ENCODE results near the gene HERPUD1.

The HERPUD1 gene

DNA sequence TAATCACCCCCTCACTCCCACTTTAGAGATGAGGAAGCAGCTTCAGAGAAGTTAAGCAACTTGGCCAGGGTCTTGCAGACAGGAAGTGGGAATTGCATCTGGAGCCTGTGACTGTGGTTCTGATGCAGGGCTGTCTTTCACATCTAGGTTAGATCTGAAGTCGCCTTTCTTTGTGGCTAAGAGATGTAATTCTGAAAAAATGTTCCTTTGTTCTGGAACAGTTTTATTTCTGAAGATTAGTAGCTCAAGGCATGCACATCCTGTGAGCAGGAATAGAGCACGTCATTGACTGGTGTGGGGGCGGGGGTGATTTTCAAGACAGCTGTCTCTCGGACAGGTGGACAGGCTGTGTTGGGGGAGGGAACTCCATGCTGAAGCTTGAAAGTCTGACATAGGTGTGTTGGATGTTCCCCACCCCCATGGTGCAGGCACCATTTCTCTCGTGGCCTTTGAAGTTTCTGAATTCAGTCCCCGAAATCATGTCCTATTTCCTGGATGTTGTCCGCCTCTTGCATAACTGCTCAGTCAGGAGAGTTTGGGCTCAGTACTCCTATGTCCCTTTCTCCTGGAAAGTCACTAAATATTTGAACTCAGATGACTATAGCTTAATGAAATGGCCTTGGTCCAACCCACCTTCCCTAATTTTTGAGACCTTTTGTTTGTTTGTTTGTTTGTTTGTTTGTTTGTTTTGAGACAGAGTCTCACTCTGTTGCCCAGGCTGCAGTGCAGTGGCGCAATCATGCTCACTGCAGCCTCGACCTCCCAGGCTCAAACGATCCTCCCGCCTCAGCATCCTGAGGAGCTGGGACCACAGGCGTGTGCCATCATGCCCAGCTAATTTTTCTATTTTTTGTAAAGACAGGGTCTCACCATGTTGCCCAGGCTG lies 21.0 kb upstream of the HERPUD1 start:
- in situ Hi-C loops (cut with MboI; ENCODE audit: low sequenced_read_pairs) = no loop called here

DNA sequence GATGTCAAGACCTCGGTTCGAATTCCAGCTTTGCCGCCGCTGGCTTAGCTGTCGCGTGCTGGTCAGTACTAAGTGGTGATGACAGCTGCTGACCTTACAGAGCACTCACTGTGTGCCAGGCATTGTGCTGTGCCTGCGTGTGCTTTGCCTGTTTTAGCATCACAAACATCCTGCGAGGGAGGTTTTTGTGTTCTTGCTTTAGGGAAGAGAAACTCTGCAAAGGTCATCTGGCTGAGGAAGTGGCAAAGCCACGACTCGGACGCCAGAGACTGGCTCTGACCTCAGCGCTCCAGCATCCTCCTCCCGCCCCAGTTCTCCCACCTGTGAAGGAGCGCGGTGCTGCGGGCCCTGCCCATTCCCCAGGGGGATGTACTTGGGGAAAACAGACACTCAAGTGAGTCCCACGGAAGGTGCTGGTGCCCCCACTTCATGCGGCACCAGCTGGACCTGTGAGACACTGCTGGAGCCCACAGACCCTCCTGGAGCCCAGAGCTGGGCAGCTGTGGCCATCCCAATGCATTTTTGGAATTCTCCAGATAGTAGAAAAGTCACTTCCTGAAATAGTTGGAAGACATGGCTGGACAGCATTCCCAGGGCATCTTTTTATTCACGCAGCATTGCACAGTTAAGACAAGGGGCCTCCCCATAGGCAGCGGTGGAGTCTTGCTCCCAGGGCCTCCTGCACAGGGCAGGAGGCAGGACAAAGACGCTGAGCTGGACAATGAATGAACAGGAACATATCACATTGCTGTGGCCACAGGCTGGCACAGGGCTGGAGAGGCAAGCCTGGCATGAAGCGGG lies 20.0 kb upstream of the HERPUD1 start:
- in situ Hi-C loops (cut with MboI; ENCODE audit: low sequenced_read_pairs) = no loop called here

DNA sequence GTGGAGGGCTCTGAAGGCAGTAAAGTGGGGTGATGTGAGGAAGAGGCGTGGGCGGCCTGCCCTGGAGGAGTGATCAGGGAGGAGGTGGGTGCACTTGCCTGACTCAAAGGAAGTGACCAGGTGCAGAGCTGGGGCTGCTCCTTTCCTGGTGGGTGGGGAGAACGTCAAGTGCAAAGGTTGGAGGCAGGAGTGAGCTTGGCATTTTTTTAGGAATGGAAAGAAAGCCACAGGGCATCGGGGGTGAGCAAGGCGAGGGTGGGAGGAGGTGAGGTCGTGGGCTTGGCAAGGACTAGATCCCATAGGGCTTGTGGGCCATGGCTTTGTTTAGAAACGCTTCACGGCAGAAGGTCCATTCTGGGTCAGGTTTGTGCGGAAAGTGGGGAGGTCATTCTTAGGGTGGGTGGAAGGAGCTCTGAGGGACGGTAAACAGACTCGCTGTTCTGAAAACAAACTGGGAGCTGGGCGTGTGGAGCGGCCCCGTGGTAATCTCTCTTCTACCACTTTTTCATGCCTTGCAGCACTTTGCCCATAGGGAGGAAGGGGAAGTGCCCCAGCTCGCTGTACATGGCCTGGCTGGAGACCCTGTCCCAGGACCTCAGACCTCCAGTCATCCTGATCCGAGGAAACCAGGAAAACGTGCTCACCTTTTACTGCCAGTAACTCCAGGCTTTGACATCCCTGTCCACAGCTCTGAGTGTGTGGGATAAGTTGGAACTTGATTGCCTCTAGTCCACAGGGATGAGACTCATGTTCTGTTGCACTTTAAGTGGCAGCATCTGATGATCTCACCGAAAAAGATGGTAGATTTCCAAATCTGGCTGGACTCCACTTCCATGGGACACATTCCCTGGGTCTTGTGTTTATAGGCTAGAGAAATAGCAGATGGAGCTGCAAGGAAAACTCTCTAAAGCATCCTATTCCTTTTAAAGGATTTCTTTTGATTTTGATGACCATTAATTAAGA lies 18.9 kb upstream of the HERPUD1 start:
- in situ Hi-C loops (cut with MboI; ENCODE audit: low sequenced_read_pairs) = no loop called here

DNA sequence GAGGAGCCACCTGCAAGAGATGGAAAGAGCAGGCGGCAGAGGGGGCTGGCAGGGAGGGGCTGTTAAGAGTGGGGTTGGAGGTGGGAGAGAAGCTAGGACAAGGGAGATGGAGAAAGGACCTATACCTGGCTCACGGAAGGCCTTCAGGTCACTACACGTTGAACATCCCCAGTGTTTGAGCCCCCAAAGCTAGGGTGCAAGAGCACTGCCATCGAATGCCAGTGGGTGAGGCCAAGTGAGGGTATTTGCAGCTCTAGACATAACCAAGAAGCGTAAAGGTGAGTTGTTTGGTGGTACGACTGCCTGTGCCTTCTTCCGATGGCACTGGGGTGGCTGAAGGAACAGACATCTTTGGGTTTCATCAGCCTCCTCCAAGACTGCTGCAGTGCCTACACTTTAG lies 17.0 kb upstream of the HERPUD1 start:
- in situ Hi-C loops (cut with MboI; ENCODE audit: low sequenced_read_pairs) = no loop called here

DNA sequence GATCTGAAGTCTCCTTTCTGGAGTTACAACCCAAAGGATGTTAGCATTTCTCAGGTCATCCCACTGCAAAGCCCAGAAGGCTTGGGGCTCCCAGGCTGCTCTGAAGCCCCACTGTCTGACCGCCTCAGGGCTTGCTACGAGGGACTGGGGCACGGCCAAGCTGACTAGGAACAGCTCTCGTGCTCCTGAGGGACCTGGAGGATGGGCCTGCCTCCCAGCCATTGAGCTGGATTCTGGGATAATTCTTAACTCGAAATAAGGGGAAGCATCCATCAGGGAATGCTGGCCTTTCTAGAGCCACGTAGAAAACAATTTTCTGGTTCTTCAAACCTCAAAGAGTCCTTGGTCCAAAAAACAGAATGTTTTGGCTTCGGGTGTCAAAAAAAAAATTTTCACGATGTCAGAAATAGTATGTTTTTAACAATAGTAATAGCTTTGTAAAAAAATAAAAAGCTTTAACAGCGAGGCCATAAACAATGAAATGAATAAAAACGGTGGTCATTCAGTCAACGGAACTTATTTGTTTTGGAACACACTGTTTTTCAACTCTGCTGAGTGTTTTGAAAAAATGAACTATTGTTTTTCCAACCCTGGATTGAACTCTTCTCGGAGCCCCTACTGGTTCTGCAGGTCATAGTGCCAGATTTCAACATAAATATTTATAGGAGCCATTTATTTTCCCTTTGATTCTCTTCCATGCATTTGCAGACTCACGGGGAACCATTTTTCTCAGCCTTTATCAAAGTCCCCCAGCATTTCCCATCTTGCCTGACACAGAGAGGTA lies 16.4 kb upstream of the HERPUD1 start:
- in situ Hi-C loops (cut with MboI; ENCODE audit: low sequenced_read_pairs) = no loop called here

DNA sequence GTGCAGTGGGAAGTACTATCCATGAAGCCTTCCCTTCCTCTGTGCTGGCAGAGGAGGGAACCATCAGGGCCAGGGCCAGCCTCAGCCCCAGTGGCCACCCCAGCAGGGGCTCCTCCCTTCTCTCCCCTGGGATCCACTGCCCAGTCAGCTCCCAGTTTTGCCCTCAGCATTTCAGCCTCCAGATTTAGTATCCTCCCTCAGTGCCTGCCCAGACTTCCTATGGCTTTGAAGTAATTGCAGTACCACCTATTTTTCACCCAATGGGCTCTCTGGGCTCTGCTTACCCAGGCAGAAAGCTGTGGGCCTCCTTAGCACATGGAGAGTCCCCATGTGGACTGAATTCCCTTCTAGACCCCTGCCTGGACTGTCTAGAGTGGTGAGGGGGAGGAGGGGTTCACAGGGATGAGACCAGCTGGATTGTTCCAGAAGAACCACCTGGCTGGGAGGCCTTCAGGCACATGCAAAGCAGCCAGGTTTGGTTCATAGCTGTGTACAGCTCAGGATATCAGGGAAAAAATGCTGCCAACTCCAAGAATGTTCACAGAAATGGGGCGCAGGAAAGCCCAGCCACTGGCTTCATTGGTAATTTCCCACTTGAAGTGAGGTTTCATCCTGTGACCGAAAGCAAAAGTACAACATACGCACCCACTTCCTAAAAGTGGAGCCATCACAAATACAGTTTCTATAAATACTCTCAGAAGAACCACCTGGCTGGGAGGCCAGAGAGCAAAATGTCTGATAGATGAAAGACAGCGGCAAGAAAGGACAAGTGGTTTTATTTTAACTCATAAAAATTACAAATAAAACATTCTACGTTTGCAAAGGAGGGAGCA lies 15.2 kb upstream of the HERPUD1 start:
- in situ Hi-C loops (cut with MboI; ENCODE audit: low sequenced_read_pairs) = no loop called here

DNA sequence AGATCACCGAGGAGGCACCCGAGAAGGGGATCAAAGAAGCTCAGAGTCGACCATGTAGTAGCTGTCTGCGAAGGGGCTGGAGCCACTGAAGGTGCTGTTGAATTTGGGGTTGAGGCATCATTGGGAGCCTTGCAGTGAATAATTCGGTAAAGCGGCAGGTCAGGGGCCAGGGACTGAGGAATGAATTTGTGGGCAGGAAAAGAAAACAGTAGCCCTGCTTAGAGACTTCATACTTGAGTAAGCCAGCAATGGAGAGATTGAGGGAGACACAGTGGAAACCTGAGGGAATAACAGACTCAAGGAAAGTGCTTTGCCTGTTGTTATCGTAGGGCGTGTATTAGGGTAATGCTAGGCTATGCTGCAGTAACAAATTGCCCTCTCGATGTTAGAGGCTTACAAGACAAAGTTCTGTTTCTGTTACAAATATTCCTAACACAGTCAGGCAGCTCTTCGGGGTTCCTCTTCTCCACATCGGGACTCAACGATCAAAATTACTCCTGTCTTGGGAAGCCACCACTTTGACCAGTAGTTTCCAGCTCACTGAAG lies 13.4 kb upstream of the HERPUD1 start:
- in situ Hi-C loops (cut with MboI; ENCODE audit: low sequenced_read_pairs) = no loop called here

DNA sequence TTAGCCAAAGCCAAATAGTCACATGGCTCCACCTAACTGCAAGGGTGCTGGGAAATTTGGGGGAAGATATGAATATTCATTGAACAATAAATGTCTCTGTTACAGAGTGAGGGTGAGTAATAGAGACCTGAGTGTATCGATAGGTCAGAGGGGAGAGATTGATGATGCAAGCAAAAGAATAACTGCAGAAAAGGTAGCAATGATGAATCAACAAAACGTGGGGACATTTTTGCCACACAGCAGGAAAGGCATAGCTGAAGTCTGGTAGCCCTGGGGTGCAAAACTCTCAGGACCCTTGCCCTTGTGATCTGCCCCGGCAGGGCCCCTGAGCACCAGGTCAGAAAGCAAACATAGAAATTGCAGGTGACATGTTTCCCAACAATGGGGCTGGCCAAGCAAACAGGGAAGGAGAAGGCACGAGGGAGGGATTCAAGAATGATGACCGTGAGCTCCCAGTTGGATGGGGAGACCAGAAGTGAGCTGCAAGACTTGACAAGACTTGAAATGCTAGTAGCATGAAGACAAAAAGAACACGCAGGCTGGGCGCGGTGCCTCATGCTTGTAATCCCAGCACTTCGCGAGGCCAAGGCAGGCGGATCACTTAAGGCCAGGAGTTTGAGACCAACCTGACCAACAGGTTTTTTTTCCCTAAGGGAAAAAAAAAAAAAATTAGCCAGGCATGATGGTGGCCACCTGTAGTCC lies 12.7 kb upstream of the HERPUD1 start:
- in situ Hi-C loops (cut with MboI; ENCODE audit: low sequenced_read_pairs) = no loop called here

DNA sequence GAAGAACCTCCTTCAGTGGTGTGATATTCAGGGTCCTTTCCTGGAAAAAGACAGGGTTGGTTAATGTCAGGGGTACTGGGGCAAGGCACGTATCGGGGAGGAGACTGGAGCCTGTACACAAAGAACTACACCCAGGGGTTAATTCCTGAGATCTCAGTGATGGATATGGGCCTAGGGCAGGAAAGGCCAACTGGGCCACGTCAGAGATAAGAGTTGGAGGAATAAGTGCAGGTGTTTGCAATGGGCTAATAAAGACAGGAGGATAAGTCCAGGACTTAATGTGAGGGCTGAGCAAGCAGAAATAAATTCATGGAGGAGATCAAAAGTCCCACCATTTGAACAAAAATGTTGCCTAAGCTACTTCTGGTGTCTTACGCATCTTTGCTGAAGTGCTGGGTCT lies 10.4 kb upstream of the HERPUD1 start:
- in situ Hi-C loops (cut with MboI; ENCODE audit: low sequenced_read_pairs) = no loop called here

DNA sequence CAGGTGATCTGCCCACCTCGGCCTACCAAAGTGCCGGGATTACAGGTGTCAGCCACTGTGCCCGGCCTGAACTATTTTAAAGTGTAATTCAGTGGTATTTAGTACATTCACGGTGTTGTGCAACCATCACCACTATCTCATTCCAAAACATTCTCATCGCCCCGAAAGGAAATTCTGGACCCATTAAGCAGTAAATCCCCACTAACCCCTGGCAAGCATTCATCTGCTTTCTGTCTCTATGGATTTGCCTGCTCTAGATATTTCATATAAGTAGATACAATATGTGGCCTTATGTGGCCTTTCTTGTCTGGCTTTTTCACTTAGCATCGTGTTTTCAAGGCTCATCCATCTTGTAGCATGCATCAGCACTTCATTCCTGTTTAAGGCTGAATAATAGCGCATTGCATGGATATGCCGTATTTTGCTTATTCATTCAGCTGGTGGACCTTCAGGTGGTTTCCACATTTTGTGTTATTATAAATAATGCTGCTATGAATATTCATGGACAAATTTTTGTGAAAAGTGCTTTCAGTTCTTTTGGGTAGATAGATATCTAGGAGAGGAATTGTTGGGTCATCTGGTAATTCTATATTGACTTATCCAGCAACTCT lies 8.4 kb upstream of the HERPUD1 start:
- in situ Hi-C loops (cut with MboI; ENCODE audit: low sequenced_read_pairs) = no loop called here

DNA sequence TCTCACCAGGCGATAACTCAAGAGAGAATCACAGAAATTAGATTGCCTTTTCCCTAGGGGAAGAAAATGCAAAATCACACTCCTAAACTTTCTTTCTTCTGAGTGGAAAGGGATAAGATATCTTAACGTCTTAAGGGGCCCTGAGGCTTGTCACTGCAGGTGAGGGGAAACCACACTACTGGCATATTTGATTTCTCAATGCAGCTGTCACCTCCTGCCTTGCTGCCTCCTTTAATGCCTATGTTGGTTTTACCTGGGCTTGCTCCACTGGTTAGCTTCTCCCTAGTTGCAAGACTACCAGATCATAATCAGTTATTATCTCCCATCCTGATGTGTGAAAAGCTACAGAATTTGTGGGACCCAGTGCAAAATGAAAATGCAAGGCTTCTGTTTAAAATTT lies 4.5 kb upstream of the HERPUD1 start:
- in situ Hi-C loops (cut with MboI; ENCODE audit: low sequenced_read_pairs) = no loop called here

DNA sequence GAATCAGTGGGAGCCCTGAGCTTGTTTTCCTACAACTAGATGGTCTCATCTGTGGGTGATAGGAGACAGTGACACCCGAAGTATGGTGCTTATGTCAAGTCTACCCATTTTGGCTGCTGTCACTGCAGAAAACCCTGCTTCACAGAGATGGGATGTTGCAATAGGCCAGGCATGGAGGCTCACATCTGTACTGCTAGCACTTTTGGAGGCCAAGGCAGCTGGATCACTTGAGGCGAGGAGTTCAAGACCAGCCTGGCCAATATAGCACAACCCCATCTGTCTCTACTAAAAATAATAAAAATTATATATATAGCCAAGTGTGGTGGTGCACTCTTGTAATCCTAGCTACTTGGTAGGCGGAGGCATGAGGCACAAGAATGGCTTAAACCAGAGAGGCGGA lies 2.3 kb upstream of the HERPUD1 start:
- in situ Hi-C loops (cut with MboI; ENCODE audit: low sequenced_read_pairs) = no loop called here

DNA sequence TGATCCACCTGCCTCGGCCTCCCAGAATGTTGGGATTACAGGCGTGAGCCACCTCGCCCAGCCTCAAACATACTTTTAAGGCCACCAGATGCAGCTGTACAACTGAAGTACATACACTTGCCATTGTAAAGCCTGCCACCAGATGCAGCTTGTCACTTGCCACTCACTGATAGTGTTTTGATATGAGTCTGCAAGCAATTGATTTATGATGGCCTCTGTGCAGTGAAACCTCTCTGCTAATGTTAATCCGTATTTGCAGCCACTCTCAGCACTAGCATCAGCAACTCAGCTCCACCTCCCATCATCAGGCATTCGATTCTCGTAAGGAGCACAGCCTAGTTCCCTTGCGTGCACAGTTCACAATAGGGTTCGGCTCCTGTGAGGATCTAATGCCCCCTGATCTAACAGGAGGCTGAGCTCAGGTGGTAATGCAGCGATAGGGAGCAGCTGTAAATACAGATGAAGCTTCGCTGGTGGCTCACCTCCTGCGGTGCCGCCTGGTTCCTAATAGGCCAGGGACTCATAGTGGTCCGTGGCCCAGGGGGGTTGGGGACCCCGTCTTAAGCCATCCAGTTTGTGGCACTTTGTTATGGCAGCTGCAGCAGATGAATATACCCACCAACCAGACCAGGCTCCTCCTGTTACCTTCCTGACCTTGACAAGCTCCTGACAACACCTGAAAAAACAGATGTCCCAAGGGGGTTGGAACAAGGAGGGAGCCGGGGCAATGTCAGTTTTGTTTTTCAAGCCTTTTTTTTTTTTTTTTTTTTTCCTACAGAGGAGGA lies 1.3 kb upstream of the HERPUD1 start:
- in situ Hi-C loops (cut with MboI; ENCODE audit: low sequenced_read_pairs) = no loop called here

DNA sequence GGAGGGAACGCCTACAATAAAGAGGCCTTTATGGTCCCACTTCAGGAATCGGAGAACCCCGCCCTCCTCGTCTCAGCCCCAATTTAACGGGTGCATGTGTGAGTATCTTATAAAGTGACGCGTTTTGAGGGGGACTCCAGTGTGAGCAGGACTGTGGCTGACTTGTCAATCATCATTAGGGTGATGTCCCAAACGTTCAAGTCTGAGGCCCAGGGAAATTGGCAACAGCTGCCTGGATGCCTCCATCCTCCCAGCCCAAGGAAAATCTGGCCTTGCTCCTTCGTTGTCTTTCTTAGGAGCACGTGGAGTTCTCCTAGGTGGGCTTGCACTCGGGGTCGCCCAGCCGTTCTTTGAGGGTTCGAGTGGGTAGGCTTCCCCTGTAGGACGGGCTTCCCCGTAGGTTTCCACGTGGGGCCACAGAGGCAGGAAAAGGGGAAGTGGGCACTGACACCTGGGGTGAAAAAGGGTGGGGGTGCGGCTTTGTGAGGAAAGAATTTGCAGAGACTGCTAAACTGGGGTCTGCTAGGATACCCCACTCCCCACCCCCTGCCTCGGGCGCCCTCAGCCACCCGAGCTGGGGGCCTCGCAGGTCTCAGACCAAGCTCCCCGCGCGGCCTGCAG lies 561 bp upstream of the HERPUD1 start:
- in situ Hi-C loops (cut with MboI; ENCODE audit: low sequenced_read_pairs) = no loop called here

DNA sequence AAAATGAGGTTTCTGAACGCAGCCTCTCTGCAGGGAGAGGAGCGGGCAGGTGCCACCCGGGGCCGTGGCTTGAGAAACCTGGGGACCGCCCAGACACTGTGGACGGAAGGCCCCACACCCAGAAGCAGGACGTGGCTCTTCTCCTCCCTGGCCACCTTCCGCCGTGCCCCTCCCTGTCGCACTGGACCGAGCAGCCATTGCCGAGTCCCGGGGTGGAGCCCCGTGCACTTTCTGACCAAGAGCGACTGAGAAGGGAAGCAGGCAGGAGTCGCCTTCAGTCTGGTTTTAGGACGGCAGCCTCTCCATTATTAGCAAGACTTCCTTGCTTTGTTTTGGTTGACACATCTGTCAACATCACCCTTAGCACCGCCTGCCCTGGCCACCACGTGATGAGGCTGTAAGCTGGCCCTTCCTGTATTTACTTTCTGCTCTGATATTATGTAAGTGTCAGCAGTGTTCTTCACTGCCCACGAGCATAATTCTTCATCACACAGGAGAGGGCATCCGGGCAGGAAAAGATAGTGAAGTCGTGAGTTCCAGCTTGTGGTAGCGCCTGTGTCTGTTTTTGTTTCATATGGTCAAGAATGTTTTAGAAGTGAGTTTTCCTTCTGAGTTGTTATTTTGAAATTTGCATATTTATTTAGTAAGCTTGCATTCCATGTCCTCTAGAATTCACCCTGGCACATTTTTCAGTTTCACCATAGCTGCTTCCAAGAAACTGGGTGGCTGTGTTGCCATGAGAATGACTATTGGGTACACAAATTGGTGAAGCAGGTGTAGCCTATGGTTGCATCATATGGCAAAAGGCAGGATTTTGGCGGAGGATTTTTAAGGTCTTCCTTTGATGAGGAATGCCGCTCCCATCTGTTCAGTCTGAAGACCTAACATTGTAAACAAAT lies 1.0 kb downstream of the HERPUD1 start:
- in situ Hi-C loops (cut with MboI; ENCODE audit: low sequenced_read_pairs) = no loop called here
